ENCODE data around the gene ARHGAP36. TPM values are rescaled to one million over a fixed set of nuclear protein-coding genes. Genes with fewer than 3 reads are reported as not detected.

Gene ARHGAP36
- not detected for total RNA-seq

- H3K27ac Mint-ChIP-seq = no peak within 1 kb of the TSS
- H3K36me3 Mint-ChIP-seq = no peaks in the 10 kb centered on the region
- H3K4me1 Mint-ChIP-seq = no peaks in the 10 kb centered on the region
- ATAC-seq (ENCODE audit: low read depth) (no peak), DNase-seq (no peak)
- no peaks in the 10 kb centered on the region for H3K9me3 Mint-ChIP-seq
- POLR2A ChIA-PET = no interaction called here
- peaks cover 13% of the 10 kb centered on the region for H3K27me3 Mint-ChIP-seq
- no peak within 1 kb of the TSS for H3K4me3 Mint-ChIP-seq
These were observed at the start of gene ARHGAP36 for GRCh38 chrX:131058136-131058868. ARHGAP36 (plus strand) TSS chrX:131058346; CDS start chrX:131081666, 23,320 bp downstream.

GRCh38 chrX:131010186-131010585, 48.0 kb upstream of the ARHGAP36 start:
- no peak for DNase-seq
- no peak for ATAC-seq (ENCODE audit: low read depth)
- POLR2A ChIA-PET = no interaction called here
- no peak overlapping the region for H3K4me3 Mint-ChIP-seq
- H3K27ac Mint-ChIP-seq = no peak overlapping the region
- no peaks in the 10 kb centered on the region for H3K4me1 Mint-ChIP-seq
- no peaks in the 10 kb centered on the region for H3K9me3 Mint-ChIP-seq
- no peaks in the 10 kb centered on the region for H3K36me3 Mint-ChIP-seq
- H3K27me3 Mint-ChIP-seq = no peaks in the 10 kb centered on the region

GRCh38 chrX:131025336-131025735, 32.8 kb upstream of the ARHGAP36 start:
- Mint-ChIP-seq H3K4me1 (no peaks in the 10 kb centered on the region), H3K27me3 (peaks cover 7% of the 10 kb centered on the region), H3K36me3 (no peaks in the 10 kb centered on the region), H3K27ac (no peak overlapping the region), H3K4me3 (no peak overlapping the region), H3K9me3 (no peaks in the 10 kb centered on the region)
- POLR2A ChIA-PET = no interaction called here
- ATAC-seq (ENCODE audit: low read depth) = no peak
- DNase-seq = no peak

- DNase-seq (no peak), ATAC-seq (ENCODE audit: low read depth) (no peak)
- Mint-ChIP-seq H3K36me3 (no peaks in the 10 kb centered on the region), H3K4me1 (no peaks in the 10 kb centered on the region), H3K27me3 (peaks cover 2% of the 10 kb centered on the region), H3K4me3 (no peak overlapping the region), H3K27ac (no peak overlapping the region), H3K9me3 (no peaks in the 10 kb centered on the region)
- POLR2A ChIA-PET = no interaction called here
These were observed 25.6 kb upstream of the ARHGAP36 start for GRCh38 chrX:131032354-131033230.

- no peaks in the 10 kb centered on the region for H3K9me3 Mint-ChIP-seq
These were observed 24.1 kb upstream of the ARHGAP36 start for GRCh38 chrX:131034063-131034462.

GRCh38 chrX:131040781-131041180, 17.4 kb upstream of the ARHGAP36 start:
- no peaks in the 10 kb centered on the region for H3K9me3 Mint-ChIP-seq
- H3K4me1 Mint-ChIP-seq = no peaks in the 10 kb centered on the region
- ATAC-seq (ENCODE audit: low read depth) = no peak
- no peak overlapping the region for H3K27ac Mint-ChIP-seq
- H3K36me3 Mint-ChIP-seq = no peaks in the 10 kb centered on the region
- H3K4me3 Mint-ChIP-seq = no peak overlapping the region
- peaks cover 7% of the 10 kb centered on the region for H3K27me3 Mint-ChIP-seq
- no peak for DNase-seq
- POLR2A ChIA-PET = no interaction called here

More at GRCh38 chrX:131034063-131034462, 24.1 kb upstream of the ARHGAP36 start:
- Mint-ChIP-seq H3K27ac (no peak overlapping the region), H3K27me3 (peaks cover 2% of the 10 kb centered on the region), H3K4me1 (no peaks in the 10 kb centered on the region), H3K36me3 (no peaks in the 10 kb centered on the region), H3K4me3 (no peak overlapping the region)
- POLR2A ChIA-PET = no interaction called here
- ATAC-seq (ENCODE audit: low read depth) (no peak), DNase-seq (no peak)

GRCh38 chrX:131041667-131042066, 16.5 kb upstream of the ARHGAP36 start:
- Mint-ChIP-seq H3K4me1 (no peaks in the 10 kb centered on the region), H3K27ac (no peak overlapping the region), H3K4me3 (no peak overlapping the region), H3K9me3 (no peaks in the 10 kb centered on the region), H3K27me3 (peaks cover 9% of the 10 kb centered on the region), H3K36me3 (no peaks in the 10 kb centered on the region)
- ATAC-seq (ENCODE audit: low read depth) = no peak
- POLR2A ChIA-PET = no interaction called here
- DNase-seq = no peak

- Mint-ChIP-seq H3K27ac (no peak overlapping the region), H3K9me3 (no peaks in the 10 kb centered on the region), H3K27me3 (peaks cover 9% of the 10 kb centered on the region), H3K4me3 (no peak overlapping the region), H3K36me3 (no peaks in the 10 kb centered on the region), H3K4me1 (no peaks in the 10 kb centered on the region)
- POLR2A ChIA-PET = no interaction called here
- no peak for DNase-seq
- ATAC-seq (ENCODE audit: low read depth) = no peak
These were observed 12.4 kb upstream of the ARHGAP36 start for GRCh38 chrX:131045726-131046125.

- ATAC-seq (ENCODE audit: low read depth) = no peak
- no peak for DNase-seq
- POLR2A ChIA-PET = no interaction called here
- peaks cover 7% of the 10 kb centered on the region for H3K27me3 Mint-ChIP-seq
- H3K4me1 Mint-ChIP-seq = no peaks in the 10 kb centered on the region
- no peak overlapping the region for H3K4me3 Mint-ChIP-seq
- no peaks in the 10 kb centered on the region for H3K9me3 Mint-ChIP-seq
- no peak overlapping the region for H3K27ac Mint-ChIP-seq
- no peaks in the 10 kb centered on the region for H3K36me3 Mint-ChIP-seq
These were observed 11.6 kb upstream of the ARHGAP36 start for GRCh38 chrX:131046596-131046995.

- Mint-ChIP-seq H3K9me3 (no peaks in the 10 kb centered on the region), H3K27ac (no peak overlapping the region), H3K27me3 (peaks cover 7% of the 10 kb centered on the region), H3K36me3 (no peaks in the 10 kb centered on the region), H3K4me3 (no peak overlapping the region), H3K4me1 (no peaks in the 10 kb centered on the region)
- no peak for ATAC-seq (ENCODE audit: low read depth)
- POLR2A ChIA-PET = no interaction called here
- no peak for DNase-seq
These were observed 11.0 kb upstream of the ARHGAP36 start for GRCh38 chrX:131047180-131047579.

GRCh38 chrX:131053076-131053475, 5.1 kb upstream of the ARHGAP36 start:
- Mint-ChIP-seq H3K4me1 (no peaks in the 10 kb centered on the region), H3K27ac (no peak overlapping the region), H3K27me3 (peaks cover 4% of the 10 kb centered on the region), H3K36me3 (no peaks in the 10 kb centered on the region), H3K9me3 (no peaks in the 10 kb centered on the region), H3K4me3 (no peak overlapping the region)
- POLR2A ChIA-PET = no interaction called here
- DNase-seq (no peak), ATAC-seq (ENCODE audit: low read depth) (no peak)

GRCh38 chrX:131054906-131055305, 3.2 kb upstream of the ARHGAP36 start:
- Mint-ChIP-seq H3K4me3 (no peak overlapping the region), H3K9me3 (no peaks in the 10 kb centered on the region), H3K4me1 (no peaks in the 10 kb centered on the region), H3K27ac (no peak overlapping the region), H3K27me3 (peaks cover 14% of the 10 kb centered on the region), H3K36me3 (no peaks in the 10 kb centered on the region)
- ATAC-seq (ENCODE audit: low read depth) (no peak), DNase-seq (no peak)
- POLR2A ChIA-PET = no interaction called here

- no peak for DNase-seq
- Mint-ChIP-seq H3K27me3 (peaks cover 13% of the 10 kb centered on the region), H3K9me3 (no peaks in the 10 kb centered on the region), H3K4me3 (no peak overlapping the region), H3K27ac (no peak overlapping the region), H3K4me1 (no peaks in the 10 kb centered on the region), H3K36me3 (no peaks in the 10 kb centered on the region)
- no peak for ATAC-seq (ENCODE audit: low read depth)
- POLR2A ChIA-PET = no interaction called here
These were observed 440 bp upstream of the ARHGAP36 start for GRCh38 chrX:131057706-131058105.

- no peaks in the 10 kb centered on the region for H3K4me1 Mint-ChIP-seq
- H3K9me3 Mint-ChIP-seq = no peaks in the 10 kb centered on the region
- POLR2A ChIA-PET = no interaction called here
- H3K27ac Mint-ChIP-seq = no peak overlapping the region
- ATAC-seq (ENCODE audit: low read depth) (no peak), DNase-seq (no peak)
- H3K36me3 Mint-ChIP-seq = no peaks in the 10 kb centered on the region
- H3K4me3 Mint-ChIP-seq = no peak overlapping the region
- peaks cover 13% of the 10 kb centered on the region for H3K27me3 Mint-ChIP-seq
These were observed 1.1 kb downstream of the ARHGAP36 start for GRCh38 chrX:131059246-131059645.
